ENCODE measurements around the gene PDZD2.

Gene PDZD2

GRCh38 chr5:31990701-31991110 is 351.8 kb downstream of the PDZD2 start:
- TF ChIP-seq, protein P1, sequence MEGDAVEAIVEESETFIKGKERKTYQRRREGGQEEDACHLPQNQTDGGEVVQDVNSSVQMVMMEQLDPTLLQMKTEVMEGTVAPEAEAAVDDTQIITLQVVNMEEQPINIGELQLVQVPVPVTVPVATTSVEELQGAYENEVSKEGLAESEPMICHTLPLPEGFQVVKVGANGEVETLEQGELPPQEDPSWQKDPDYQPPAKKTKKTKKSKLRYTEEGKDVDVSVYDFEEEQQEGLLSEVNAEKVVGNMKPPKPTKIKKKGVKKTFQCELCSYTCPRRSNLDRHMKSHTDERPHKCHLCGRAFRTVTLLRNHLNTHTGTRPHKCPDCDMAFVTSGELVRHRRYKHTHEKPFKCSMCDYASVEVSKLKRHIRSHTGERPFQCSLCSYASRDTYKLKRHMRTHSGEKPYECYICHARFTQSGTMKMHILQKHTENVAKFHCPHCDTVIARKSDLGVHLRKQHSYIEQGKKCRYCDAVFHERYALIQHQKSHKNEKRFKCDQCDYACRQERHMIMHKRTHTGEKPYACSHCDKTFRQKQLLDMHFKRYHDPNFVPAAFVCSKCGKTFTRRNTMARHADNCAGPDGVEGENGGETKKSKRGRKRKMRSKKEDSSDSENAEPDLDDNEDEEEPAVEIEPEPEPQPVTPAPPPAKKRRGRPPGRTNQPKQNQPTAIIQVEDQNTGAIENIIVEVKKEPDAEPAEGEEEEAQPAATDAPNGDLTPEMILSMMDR (IDR thresholded peaks at IDR 0.05; ENCODE audit: low read depth, low read length) = no peak
- H3K4me3 ChIP-seq (ENCODE audit: low read depth, low read length) = no peak overlapping the region

DNA sequence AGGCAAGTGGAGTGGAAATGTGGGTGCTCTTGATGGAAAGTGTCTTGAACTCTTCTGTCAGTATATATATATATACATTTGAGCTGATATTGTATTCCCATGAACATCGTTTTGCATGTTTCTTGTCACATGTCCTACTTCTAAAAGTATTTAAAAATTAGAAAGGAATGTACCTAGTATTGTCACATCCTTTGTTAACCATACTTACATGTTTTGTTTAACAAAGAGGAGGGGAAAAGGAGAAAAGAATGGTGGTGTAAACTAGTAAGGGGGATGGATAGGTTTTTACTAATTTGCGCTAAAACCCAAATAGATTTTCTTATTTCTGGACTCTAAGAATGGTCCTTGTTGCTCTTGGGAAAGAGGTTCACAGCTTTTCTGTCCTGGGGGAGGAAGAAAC is 353.4 kb downstream of the PDZD2 start:
- TF ChIP-seq, protein P1 (IDR thresholded peaks at IDR 0.05; ENCODE audit: low read depth, low read length) = no peak
- H3K4me3 ChIP-seq (ENCODE audit: low read depth, low read length) = no peak overlapping the region

DNA sequence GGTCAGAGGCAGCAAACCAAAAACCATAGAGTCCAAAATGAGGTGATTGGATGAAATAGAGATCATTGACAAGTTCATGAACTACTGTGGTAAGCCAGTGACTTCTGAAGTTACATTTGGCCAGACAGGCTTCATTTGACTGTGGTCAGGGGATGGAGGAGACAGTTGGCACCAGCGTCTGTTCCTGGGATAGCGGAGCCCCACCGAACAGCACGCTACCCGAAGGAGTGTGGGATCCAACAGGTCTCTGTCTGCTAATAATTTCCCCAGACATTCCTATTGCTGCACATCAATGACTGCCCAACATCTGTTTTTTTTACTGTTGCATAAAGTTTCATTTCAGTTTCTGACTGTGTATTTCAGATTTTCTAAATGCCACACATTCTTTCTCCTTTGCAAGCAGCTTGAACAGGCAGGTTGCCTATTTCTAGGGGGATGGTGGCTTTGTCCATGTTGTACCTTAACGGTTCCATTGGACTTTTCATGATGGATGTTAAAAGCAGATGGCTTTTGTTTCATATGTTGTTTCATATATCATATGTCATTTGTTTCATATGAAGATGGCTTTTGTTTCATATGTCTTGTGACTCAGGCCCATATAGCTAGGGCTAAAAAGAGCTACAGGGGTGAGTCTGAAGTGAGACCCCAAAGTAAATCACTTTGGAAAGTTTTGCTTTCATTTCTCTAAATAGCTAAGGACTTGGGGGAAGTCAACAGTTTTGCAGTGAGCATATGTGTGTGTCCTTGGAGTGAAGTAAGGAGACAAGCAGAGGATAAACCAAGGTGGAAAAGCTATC is 354.4 kb downstream of the PDZD2 start:
- TF ChIP-seq, protein P1 (IDR thresholded peaks at IDR 0.05; ENCODE audit: low read depth, low read length) = no peak
- H3K4me3 ChIP-seq (ENCODE audit: low read depth, low read length) = no peak overlapping the region

- TF ChIP-seq, protein P1 (IDR thresholded peaks at IDR 0.05; ENCODE audit: low read depth, low read length) = no peak
- no peak overlapping the region for H3K4me3 ChIP-seq (ENCODE audit: low read depth, low read length)
Observed at GRCh38 chr5:31995006-31995405, 356.1 kb downstream of the PDZD2 start.

DNA sequence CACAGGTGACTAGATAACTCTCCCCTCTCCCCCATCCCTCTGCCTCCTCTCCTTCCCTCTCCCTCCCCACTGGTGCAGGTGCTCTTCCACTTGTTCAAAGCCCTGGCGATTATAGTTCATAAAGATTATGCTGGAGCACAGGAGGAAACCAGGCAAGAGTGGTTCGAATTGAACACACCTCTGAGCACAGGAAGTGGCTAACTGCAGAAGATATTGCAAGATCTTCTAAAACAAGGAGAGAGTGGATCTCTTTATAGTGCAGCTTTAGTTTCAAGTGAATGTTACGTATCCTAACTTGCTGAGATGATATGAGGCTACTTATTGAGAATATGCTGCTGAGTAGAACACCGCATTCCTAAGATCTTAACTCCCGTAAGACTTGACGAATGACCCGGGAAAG is 356.8 kb downstream of the PDZD2 start:
- TF ChIP-seq, protein P1 (IDR thresholded peaks at IDR 0.05; ENCODE audit: low read depth, low read length) = no peak
- H3K4me3 ChIP-seq (ENCODE audit: low read depth, low read length) = no peak overlapping the region

DNA sequence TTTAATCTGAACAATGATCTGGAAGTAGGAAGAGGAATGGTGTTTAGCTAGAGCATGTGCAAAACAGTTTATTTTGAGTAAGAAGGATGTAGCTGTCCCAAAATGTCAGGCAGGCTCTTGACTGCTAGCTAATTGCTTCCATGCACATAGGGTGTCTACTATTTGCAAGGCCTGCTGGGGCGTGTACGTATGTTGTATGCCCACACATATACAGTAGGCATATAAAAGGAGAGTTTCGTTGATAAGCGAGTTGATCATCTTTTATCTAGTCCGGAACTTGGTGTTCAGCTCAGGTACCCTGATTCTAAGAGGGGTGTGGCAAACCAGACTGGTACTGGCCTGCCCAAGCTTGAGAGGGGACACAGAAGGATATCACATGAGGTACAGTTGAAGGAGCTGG is 358.0 kb downstream of the PDZD2 start:
- TF ChIP-seq, protein P1 (IDR thresholded peaks at IDR 0.05; ENCODE audit: low read depth, low read length) = no peak

DNA sequence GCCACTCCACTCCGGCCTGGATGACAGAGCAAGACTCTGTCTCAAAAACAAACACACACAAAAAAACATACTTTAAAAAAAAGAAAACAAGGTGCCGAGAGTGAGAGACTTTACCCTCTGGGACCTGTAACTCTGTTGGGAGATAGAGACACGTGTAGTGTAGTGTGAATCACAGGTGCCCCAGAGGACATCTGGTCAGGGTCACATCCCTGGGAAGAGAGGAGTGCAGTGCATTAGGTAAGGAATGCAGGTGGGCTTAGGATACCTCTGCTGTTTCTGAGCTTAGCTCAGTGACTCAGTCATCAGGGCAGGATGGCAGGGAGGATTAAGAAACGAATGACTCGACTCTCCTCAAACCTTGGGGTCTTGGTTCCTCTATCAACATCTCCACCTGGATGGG is 360.5 kb downstream of the PDZD2 start:
- TF ChIP-seq, protein P1 (IDR thresholded peaks at IDR 0.05; ENCODE audit: low read depth, low read length) = no peak
- H3K4me3 ChIP-seq (ENCODE audit: low read depth, low read length) = no peak overlapping the region

More for the DNA sequence above, 358.0 kb downstream of the PDZD2 start:
- H3K4me3 ChIP-seq (ENCODE audit: low read depth, low read length) = no peak overlapping the region

All from WI38 (cell line).